ENCODE measurements around the gene KBTBD8. TPM values are rescaled to one million over a fixed set of nuclear protein-coding genes. Genes with fewer than 3 reads are reported as not detected.

Gene KBTBD8
- total and polyA plus RNA-seq, 2 of the 8 experiments (the other 6 are each of a cell fraction or from before 2014, with no cell fraction given), result 3.2 to 23.9 TPM

DNA sequence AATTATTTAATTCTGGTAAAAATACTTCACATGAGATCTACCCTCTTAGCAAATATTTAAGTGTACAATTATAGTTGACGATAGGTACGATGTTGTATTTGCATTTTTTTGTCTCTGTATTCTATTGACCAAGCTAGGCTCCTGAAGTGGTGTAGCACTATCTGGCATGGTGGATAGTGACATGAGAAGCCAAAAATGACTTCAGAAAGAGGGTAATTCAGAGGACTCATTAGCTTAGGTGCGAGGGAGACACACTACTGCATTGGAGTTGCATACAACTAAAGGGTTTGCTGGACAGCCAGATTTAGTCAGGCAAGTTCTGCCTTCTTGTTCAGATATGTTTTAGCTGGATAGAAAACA is 50.6 kb downstream of the KBTBD8 start:
- FAIRE-seq, result no peak
- Histone ChIP-seq H3K4me3 (ENCODE audit: extremely low read depth in 1 of 4, insufficient read depth in 2 of 4, low read depth in 3 of 4, low read length in 4 of 4) (no peak overlapping the region), H3K23ac (ENCODE audit: insufficient read length) (no peak overlapping the region), H2AK5ac (ENCODE audit: low read depth, low read length) (no peak overlapping the region), H4K91ac (replicated peaks; ENCODE audit: insufficient read length, low read length) (no peak overlapping the region), H3K27ac (ENCODE audit: low read depth, low read length) (no peak overlapping the region), H3K23me2 (ENCODE audit: low read depth, low read length) (no peaks in the 10 kb centered on the region), H3K79me2 (ENCODE audit: control insufficient read depth in 1 of 2, insufficient read depth in 2 of 2, low read length in 2 of 2) (no peaks in the 10 kb centered on the region), H3K9me3 (ENCODE audit: insufficient read depth in 2 of 2, low read depth in 1 of 2, low read length in 1 of 2) (no peaks in the 10 kb centered on the region), H2BK5ac (ENCODE audit: low read depth, low read length) (no peak overlapping the region), H3K4ac (replicated peaks; ENCODE audit: insufficient read length, low read depth, low read length) (no peak overlapping the region), H3K9ac (replicated peaks in 1 of 4; ENCODE audit: extremely low read depth in 1 of 4, low read depth in 3 of 4, low read length in 3 of 4) (no peak overlapping the region), H2BK120ac (replicated peaks; ENCODE audit: low read depth, low read length) (no peak overlapping the region), H3K14ac (ENCODE audit: insufficient read length) (no peak overlapping the region), H2BK12ac (ENCODE audit: low read depth, low read length) (no peak overlapping the region), H2BK20ac (ENCODE audit: low read length) (no peak overlapping the region), H2BK15ac (ENCODE audit: low read length) (no peak overlapping the region), H3K36me3 (ENCODE audit: control insufficient read depth in 2 of 4, insufficient read depth in 4 of 4, low read length in 3 of 4) (no peaks in the 10 kb centered on the region), H3K79me1 (ENCODE audit: low read depth, low read length) (no peaks in the 10 kb centered on the region), H2AFZ (ENCODE audit: low read length) (no peak overlapping the region), H4K5ac (ENCODE audit: insufficient read length, low read depth, low read length) (no peak overlapping the region), H3K4me1 (replicated peaks in 1 of 4; ENCODE audit: control insufficient read depth in 3 of 4, insufficient read depth in 4 of 4, low read length in 3 of 4) (no peaks in the 10 kb centered on the region), H4K8ac (ENCODE audit: extremely low read depth, insufficient read depth, low read length) (no peak overlapping the region), H3K4me2 (ENCODE audit: insufficient read depth in 1 of 2, low read depth in 2 of 2, low read length in 2 of 2) (no peak overlapping the region), H4K20me1 (replicated peaks in 1 of 2; ENCODE audit: control insufficient read depth in 1 of 2, insufficient read depth in 2 of 2, low read length in 2 of 2) (no peaks in the 10 kb centered on the region), H3K18ac (ENCODE audit: extremely low read depth, low read length) (no peak overlapping the region), H3K56ac (replicated peaks; ENCODE audit: insufficient read length, low read depth, low read length) (no peak overlapping the region), H3K27me3 (replicated peaks in 1 of 4; ENCODE audit: control insufficient read depth in 3 of 4, extremely low read depth in 1 of 4, insufficient read depth in 3 of 4, low read length in 3 of 4) (no peaks in the 10 kb centered on the region)
- WGBS, 2 experiments (ENCODE audit: extremely low coverage in 1 of 2, insufficient coverage in 1 of 2, insufficient read length in 1 of 2, insufficient replicate concordance in 2 of 2, low coverage in 1 of 2, low lambda C conversion rate in 2 of 2, missing lambda C conversion rate in 1 of 2), result 85% methylated on average over 3 of the region's 3 CpGs; no CpG with 5 or more reads in 1 of the 2 experiments
- ChIA-PET POLR2A (ENCODE audit: partially characterized antibody) (interaction anchor here (0.8 kb wide), 1 partner anchor 22 kb away, joined by 3 read pairs; no protein-coding TSS in a partner anchor), CTCF (ENCODE audit: partially characterized antibody) (interaction anchor here (1.9 kb wide), 1 partner anchor 77 kb away, joined by 6 read pairs; no protein-coding TSS in a partner anchor)
- TF ChIP-seq RNF2 (IDR thresholded peaks at IDR 0.05; ENCODE audit: borderline replicate concordance, low read depth, low read length, missing control alignments, poor library complexity, severe bottlenecking), result no peak
- no peak for TF ChIP-seq CREB1 (IDR thresholded peaks at IDR 0.05)
- no peak for TF ChIP-seq CHD1 (IDR thresholded peaks at IDR 0.05; ENCODE audit: low read depth, low read length)
- no peak for TF ChIP-seq SP1 (IDR thresholded peaks at IDR 0.05; ENCODE audit: low read depth, low read length)
- no peak for TF ChIP-seq CTBP2 (IDR thresholded peaks at IDR 0.05; ENCODE audit: borderline replicate concordance, insufficient read depth, insufficient read length, low read length)
- DNase-seq (ENCODE audit: low read depth in 1 of 2, low spot score in 2 of 2), result no peak
